LHCN-M2 (cell line): ENCODE measurements around the gene IQCM. TPM values are rescaled to one million over a fixed set of nuclear protein-coding genes. Genes with fewer than 3 reads are reported as not detected.
"Not testable (repeated sequence)": the region's sequence is repeated elsewhere in the genome, so short reads cannot be mapped to it uniquely, and the experiment has no call there.

ENCODE experiments used
- DNase-seq: peaks from one replicate; pipeline ENCODE4 v3.0.0-alpha.2; 2012; ENCODE audit warnings: low read depth
- total RNA-seq: library from RNA; depleted of rRNA; stranded (reverse); fragments of >200 nt; gene quantifications from 2 replicates; pipeline ENCODE4 v1.2.3, GENCODE V29; 2014

Gene IQCM
- total RNA-seq, 1 experiment from 2014 or later, result 0.17 TPM

DNA sequence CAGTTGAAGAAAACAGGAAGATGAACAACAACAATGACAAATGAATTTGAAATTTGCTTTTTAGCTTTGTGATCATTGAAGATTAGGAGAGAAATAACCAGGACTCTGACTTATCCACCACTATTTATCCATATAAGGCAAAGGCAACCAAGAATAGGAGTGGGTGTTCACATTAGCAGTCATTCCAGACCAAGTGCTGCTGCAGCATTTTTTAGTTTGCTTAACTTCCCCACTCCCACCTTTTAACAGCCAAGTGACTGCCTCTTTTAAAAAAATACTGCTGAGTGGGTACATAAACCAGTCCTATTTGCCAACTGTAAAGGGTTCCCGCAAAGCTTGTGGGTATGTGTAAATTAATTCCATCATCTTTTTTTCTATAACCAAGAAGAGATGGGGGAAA lies 230.9 kb downstream of the IQCM start:
- DNase-seq, result no peak

GRCh38 chr4:149574971-149575370 lies 240.7 kb downstream of the IQCM start:
- DNase-seq, result no peak

- no peak for DNase-seq
These were observed 242.9 kb downstream of the IQCM start for GRCh38 chr4:149572716-149573115.

DNA sequence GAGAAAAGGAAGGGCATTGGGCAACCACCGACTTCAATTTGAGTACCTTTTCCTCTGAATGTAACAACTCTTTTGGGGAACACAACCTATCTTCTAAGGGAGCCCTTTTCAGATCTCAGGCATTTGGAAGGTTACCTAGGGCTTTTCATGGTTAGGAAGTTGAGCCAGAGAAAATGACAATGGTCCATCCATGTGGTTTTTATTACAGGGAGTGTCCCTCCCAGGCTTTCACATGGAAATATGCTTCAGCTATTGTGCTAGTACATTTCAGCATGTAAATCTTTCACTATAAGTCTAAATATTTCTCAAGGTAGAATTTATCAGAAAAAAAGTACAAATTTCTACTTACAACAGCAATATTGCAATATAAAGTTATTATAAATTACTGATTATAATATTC lies 259.8 kb downstream of the IQCM start:
- peak; percentile 1 for DNase-seq

GRCh38 chr4:149555146-149555545 lies 260.5 kb downstream of the IQCM start:
- peak; percentile 76 for DNase-seq

DNA sequence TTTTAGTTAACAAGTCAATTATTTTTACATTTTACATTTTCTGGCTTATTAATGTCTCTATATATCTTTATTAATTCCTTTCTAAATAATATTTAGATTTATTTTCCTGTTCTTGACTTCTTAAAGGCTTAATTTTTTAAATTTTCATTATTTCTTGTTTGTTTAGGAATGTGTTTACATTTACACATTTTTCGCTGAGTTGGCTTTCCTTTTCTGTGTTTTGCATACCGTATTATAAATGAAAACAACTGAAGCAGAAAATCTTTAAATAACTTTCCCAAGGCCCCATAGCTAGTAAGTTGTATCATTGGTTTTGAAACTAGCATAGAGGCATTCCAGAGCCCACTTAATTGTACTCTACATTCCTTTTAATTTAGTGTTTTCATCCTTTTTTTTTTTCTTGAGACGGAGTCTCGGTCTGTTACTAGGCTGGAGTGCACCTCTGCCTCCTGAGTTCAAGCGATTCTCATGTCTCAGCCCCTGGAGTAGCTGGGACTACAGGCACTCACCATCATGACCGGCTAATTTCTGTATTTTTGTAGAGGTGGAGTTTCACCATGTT lies 261.6 kb downstream of the IQCM start:
- no peak for DNase-seq

- no peak for DNase-seq
These were observed 263.0 kb downstream of the IQCM start for GRCh38 chr4:149552601-149553000.

GRCh38 chr4:149549911-149550310 lies 265.7 kb downstream of the IQCM start:
- DNase-seq, result peak; percentile 35

- no peak for DNase-seq
These were observed 280.9 kb downstream of the IQCM start for GRCh38 chr4:149534779-149535178.

DNA sequence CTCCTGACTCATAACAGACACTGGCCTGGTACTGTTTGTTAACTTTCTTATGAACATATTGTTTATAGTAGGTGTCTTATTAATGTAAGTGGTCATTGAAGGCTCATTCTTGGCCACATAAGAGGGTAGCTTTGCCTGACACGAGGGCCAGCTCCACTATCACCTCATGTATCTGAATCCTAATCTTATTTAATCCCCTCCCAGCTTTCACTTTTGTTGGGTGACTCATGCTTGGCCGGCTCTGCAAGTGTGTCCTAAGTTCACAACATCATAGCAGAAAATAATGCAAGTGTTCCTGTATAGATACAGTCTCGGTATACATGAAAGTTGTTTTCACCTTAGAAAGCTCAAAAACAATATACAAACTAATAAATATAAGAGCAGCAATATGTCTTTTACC lies 283.8 kb downstream of the IQCM start:
- DNase-seq, result peak; percentile 68

DNA sequence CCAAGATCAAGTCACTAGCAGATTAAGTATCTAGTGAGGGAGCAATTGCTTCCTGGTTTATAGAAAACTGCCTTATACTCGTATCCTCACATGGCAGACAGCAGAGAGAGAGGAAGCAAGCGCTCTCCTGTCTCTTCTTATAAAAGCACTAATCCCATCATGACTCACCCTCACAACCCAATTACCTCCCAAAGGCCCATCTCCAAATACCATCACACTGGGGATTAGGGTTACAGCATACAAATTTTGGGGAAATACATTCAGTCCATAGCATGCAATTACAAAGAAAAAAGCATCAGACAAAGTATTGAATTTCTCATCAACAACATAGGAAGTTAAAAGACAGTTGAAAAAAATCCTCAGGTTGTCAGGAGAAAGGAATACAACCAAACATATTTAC lies 292.6 kb downstream of the IQCM start:
- DNase-seq, result no peak

DNA sequence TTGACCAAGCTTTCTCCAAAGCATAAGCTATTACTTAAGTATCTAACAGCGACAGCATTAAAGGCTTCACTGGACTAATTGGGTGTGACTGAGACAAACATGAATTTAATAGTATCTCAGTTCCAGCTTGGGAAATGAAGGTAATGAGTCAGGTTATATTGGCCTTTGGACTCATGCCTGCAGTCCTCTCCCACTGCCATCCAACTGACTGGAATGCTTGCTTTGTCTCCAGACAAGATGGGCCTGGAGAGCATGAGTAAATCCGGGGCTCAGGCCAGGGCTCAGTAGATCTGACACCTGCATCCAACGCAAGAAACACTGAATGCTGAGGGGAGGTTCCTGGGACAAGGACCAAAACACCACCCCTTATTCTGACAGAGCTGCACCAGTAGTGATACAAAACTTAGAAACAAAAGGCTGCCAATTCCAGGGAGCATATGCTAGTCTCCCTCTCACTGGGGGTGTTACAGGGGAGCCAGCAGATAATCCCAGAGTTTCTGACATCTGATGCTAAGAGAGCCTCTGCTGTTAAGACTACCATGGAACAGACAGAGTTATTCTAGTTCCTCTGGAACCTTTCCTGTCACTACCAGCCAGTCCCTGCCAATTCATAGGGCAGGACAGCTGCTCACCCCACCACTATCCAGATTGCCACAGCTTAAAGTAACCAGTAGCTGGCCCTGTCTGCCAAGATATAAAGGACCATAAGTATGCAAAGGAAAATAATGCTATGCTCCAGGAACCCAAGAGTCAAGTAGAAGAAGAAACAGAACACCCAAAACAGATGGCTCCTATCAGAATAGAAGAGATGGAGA lies 293.8 kb downstream of the IQCM start:
- peak; percentile 52 for DNase-seq

- DNase-seq, result no peak
These were observed 297.2 kb downstream of the IQCM start for GRCh38 chr4:149518471-149518870.

DNA sequence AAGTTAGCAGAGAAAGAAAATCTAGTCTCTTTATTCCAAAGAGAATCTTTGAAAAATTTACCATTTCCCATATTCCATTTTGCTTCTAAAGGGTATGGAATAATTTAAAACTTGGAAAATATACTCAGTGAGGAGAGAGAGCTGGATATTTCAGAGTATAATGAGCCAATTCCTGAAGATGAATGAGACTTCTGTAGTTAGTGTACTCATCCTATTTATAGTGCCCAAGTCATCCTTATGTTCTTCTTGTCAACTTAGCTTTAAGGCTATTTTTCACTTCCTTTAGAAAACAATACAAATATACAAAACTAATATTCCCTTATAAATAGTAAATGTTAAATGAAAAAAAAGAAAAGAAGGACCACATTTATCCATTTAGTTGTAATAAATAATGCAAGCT lies 302.6 kb downstream of the IQCM start:
- no peak for DNase-seq

DNA sequence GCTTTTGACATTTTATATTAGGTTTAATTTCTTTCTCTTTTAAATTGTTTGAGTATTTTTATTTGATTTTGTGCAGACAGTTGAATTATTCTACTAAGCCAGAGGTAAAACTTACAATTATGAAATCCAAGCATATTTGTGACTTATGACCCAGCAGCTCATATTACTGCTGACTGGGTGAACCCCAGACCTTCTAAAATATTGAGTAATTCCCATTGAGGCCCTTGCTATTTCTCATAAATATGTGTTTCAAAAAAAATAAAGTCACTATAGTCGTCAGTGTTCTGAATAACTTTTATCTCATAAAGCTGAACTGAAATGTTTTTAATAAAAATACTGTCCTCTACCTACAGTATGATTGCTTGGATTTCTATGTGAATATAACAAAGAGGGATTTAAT lies 303.1 kb downstream of the IQCM start:
- peak; percentile 61 for DNase-seq

DNA sequence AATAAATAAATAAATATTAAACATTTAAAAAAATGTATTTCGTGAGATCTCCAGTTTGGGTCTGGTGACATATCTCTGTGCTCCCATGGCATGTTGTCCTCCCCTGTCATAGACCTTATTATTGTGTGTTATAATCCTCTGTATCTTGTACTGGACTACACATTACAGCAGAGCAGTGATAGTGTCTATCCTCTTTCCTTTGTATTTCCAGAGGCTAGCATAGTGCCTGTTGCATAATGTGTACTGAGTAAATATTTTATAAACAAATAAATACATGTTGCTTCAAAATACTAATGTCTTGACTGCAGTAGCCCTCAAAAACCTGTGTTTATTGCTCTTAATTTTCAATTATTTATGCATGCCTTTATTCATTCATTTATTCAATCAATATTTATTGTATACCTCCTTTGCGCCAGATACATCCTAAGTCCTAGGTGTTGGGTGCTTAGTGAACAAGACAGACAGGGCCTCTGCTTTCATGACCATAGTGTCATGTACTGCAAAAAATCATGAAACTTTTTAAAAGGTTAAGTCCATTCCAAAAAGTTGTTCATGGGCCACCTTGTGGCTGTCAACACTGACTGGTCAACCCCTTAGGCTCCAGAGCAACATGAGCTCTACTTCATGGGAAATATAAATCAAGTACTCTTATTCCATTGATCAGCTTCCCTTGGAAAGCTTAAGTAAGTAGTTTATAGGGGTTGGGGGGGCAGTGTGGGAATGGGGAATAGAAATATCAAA lies 303.9 kb downstream of the IQCM start:
- no peak for DNase-seq

DNA sequence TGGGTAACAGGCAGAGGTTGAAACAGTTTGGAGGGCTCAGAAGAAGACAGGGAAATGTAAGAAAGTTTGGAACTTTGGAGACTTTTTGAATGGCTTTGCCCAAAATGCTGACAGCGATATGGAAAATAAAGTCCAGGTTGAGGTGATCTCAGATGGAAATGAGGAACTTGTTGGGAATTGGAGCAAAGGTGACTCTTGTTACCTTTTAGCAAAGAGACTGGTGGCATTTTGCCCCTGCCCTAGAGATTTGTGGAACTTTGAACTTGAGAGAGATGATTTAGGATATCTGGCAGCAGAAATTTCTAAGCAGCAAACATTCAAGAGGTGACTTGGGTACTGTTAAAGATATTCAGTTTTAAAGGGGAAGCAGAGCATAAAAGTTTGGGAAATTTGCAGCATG lies 308.3 kb downstream of the IQCM start:
- not testable (repeated sequence) for DNase-seq

DNA sequence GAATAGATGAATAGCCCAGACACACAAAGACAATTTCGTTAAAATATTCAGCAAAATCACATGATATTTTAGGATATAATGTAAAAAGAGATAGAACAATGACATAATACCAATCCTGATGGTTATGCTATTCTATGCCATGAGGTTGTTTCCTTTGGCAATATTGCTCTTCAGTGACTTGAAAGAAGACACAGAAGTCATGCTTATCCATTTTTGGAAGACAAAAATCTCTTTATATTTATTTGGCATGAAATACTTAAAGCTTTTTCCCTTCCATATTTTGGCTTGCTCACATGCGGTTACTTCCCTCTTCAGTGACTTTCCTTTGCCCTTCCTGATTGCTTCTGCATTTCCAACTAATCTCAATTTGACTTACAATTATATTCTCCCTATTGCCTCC lies 314.8 kb downstream of the IQCM start:
- no peak for DNase-seq

DNA sequence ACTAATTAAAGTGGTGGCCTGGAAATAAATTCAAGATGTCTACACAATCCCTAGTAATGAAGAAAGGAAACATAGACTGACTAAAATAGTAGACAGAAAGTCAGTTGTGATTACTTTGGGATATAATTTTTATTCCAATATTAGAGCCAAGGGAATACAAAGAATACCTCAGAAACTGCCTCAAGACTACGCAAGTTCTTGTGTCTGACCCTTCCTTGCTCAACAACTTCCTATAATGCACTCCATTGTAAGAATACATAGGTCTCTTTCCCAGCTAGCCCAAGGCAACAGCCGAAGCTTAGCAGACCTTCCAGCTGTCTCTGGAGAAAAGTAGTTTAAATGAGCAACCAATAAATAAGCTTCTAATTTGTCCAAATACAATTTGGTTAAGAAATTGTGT lies 315.9 kb downstream of the IQCM start:
- no peak for DNase-seq

- DNase-seq, result no peak
These were observed 317.4 kb downstream of the IQCM start for GRCh38 chr4:149498246-149498645.

- no peak for DNase-seq
These were observed 322.2 kb downstream of the IQCM start for GRCh38 chr4:149493492-149493891.

- no peak for DNase-seq
These were observed 326.3 kb downstream of the IQCM start for GRCh38 chr4:149489321-149489720.

DNA sequence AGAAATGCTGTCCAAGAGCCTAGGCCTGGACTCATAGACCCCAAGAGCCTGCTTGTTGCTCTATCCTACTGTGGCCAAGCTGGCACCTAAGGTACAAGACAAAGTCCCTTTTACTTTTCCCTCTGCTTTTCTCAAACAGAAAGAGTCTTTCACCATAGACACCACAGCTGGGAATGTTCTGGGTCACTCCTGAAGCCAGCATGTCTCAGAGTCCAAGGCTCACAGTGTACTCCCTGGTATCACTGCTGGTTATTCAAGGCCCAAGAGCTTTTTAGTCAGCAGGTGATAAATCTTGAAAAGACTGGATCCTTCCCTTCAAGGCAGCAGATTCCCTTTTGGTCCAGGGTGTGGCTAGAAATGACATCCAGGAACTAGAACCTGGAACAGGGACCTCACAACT lies 328.8 kb downstream of the IQCM start:
- no peak for DNase-seq
